ENCODE results near the gene RNF225. TPM values are rescaled to one million over a fixed set of nuclear protein-coding genes. Genes with fewer than 3 reads are reported as not detected.

Gene RNF225
- total and polyA plus RNA-seq, 2 of the 13 experiments (the other 11 are each of a cell fraction or from before 2014, with no cell fraction given), result not detected

DNA sequence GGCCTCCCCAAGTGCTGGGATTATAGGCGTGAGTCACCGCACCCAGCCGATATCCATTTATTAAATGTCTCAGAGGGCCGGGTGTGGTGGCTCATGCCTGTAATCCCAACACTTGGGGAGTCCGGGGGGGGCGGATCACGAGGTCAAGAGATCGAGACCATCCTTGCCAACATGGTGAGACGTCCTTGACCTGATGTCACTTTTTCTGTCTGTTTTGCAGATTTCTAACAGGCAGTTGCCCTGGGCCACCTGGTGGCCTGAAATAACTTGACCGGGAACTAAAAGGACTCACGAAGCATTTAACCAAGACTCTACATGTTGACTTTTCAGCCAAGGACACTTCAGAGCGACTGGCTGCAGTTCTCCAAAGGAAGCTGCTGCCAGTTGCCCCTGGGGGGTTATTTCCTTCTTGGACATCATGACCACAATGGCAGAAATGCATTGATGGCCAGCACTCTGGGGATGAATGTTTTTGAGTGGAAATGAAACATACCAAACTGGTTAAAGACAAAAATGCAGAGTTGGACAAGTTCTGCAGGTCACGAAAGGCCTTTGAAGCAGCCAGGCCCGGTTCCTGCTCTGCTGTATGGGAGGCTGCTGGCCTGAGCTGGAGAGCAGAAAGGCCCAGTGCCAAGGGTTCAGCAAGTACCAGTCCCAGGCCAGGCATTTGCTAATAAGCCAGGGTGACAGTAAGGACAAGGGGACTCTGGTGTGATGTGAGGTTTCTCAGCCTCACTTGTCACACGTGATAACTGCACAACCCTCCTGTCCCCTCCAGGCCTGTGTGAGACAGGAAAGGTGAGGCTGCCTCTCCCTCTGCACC, 22.9 kb upstream of the RNF225 start:
- DNase-seq (ENCODE audit: low spot score) (no peak), ATAC-seq (peak; percentile 54), FAIRE-seq (peak; percentile 63)
- H3K36me3 ChIP-seq (replicated peaks in 1 of 2; ENCODE audit: control insufficient read depth in 1 of 2, insufficient read depth in 2 of 2, low read length in 2 of 2), result no peaks in the 10 kb centered on the region
- no peak overlapping the region for H3K27ac ChIP-seq (ENCODE audit: extremely low read length, insufficient read depth, low read length)
- BruUV-seq (replicated peaks), result no TSS peak
- POLR2A ChIA-PET, result interaction anchor here (2.0 kb wide), 1 partner anchor 10 kb away, joined by 11 read pairs; the partner anchor contains the start of gene ZNF497
- H3K4me1 ChIP-seq (ENCODE audit: insufficient read depth, low read length), result peaks cover 9% of the 10 kb centered on the region
- intact Hi-C loops (cut with micrococcal nuclease; ENCODE audit: unreplicated experiment), result loop anchor here (2.0 kb wide), 1 partner anchor 46 kb away; the partner anchor contains the start of gene ZSCAN22
- H3K9ac ChIP-seq (ENCODE audit: insufficient read depth, low read depth, low read length), result no peak overlapping the region
- CTCF ChIA-PET (ENCODE audit: low intra/inter-chr PET ratio, low total read pairs), result interaction anchor here (2.3 kb wide), 1 partner anchor 43 kb away, joined by 11 read pairs; no protein-coding TSS in a partner anchor
- no peaks in the 10 kb centered on the region for H4K20me1 ChIP-seq (ENCODE audit: insufficient read depth, low read length)
- H3K79me2 ChIP-seq (ENCODE audit: insufficient read depth, low read length), result no peaks in the 10 kb centered on the region
- H2AFZ ChIP-seq (ENCODE audit: low read length), result no peak overlapping the region
- no peaks in the 10 kb centered on the region for H3K27me3 ChIP-seq (ENCODE audit: control insufficient read depth in 1 of 2, insufficient read depth in 2 of 2, low read length in 2 of 2)
- H3K9me3 ChIP-seq (ENCODE audit: low read length), result no peaks in the 10 kb centered on the region
- H3K4me2 ChIP-seq (ENCODE audit: low read depth, low read length), result peak overlapping the region; percentile 29; the same call in 1 of the 2 replicates
- H3K4me3 ChIP-seq (replicated peaks in 1 of 3; ENCODE audit: insufficient read depth in 1 of 3, low read depth in 2 of 3, low read length in 3 of 3), result no peak overlapping the region
- WGBS (ENCODE audit: low lambda C conversion rate), result 30% methylated on average over 14 of the region's 15 CpGs
- in situ Hi-C loops (cut with HindIII; ENCODE audit: extremely low pct_ligation_motif_present, low pct_unique_long_range_greater_than_20kb), result no loop called here
- TF ChIP-seq ZNF772 (CRISPR knock-in tag; IDR thresholded peaks at IDR 0.05) (no peak), NR2C2 (CRISPR knock-in tag; IDR thresholded peaks at IDR 0.05; ENCODE audit: borderline replicate concordance) (peak; percentile 20; the same call in 1 of the 2 replicates), ZNF264 (CRISPR knock-in tag; IDR thresholded peaks at IDR 0.05) (no peak), ZNF441 (CRISPR knock-in tag; IDR thresholded peaks at IDR 0.05; ENCODE audit: borderline replicate concordance) (no peak), ZSCAN29 (CRISPR knock-in tag; conservative IDR thresholded peaks at IDR 0.05) (no peak), RAD21 (CRISPR knock-in tag; IDR thresholded peaks at IDR 0.05) (0 out of 2 replicates have a peak, but pooled peaks have one; percentile 25), STAG1 (CRISPR knock-in tag; IDR thresholded peaks at IDR 0.05) (peak; percentile 59), NR2F6 (IDR thresholded peaks at IDR 0.05) (peak; percentile 75), NR2F6 (CRISPR knock-in tag; IDR thresholded peaks at IDR 0.05) (peak; percentile 86), HNF4A (CRISPR knock-in tag; IDR thresholded peaks at IDR 0.05) (peak; percentile 16; the same call in 1 of the 2 replicates), KLF11 (CRISPR knock-in tag; IDR thresholded peaks at IDR 0.05) (no peak)
- TF ChIP-seq, protein P1, sequence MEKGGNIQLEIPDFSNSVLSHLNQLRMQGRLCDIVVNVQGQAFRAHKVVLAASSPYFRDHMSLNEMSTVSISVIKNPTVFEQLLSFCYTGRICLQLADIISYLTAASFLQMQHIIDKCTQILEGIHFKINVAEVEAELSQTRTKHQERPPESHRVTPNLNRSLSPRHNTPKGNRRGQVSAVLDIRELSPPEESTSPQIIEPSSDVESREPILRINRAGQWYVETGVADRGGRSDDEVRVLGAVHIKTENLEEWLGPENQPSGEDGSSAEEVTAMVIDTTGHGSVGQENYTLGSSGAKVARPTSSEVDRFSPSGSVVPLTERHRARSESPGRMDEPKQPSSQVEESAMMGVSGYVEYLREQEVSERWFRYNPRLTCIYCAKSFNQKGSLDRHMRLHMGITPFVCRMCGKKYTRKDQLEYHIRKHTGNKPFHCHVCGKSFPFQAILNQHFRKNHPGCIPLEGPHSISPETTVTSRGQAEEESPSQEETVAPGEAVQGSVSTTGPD (CRISPR knock-in tag; IDR thresholded peaks at IDR 0.05), result peak; percentile 55; the same call in 1 of the 2 replicates
- TF ChIP-seq, protein P2, sequence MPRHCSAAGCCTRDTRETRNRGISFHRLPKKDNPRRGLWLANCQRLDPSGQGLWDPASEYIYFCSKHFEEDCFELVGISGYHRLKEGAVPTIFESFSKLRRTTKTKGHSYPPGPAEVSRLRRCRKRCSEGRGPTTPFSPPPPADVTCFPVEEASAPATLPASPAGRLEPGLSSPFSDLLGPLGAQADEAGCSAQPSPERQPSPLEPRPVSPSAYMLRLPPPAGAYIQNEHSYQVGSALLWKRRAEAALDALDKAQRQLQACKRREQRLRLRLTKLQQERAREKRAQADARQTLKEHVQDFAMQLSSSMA (CRISPR knock-in tag; IDR thresholded peaks at IDR 0.05), result no peak
- TF ChIP-seq, protein P3, sequence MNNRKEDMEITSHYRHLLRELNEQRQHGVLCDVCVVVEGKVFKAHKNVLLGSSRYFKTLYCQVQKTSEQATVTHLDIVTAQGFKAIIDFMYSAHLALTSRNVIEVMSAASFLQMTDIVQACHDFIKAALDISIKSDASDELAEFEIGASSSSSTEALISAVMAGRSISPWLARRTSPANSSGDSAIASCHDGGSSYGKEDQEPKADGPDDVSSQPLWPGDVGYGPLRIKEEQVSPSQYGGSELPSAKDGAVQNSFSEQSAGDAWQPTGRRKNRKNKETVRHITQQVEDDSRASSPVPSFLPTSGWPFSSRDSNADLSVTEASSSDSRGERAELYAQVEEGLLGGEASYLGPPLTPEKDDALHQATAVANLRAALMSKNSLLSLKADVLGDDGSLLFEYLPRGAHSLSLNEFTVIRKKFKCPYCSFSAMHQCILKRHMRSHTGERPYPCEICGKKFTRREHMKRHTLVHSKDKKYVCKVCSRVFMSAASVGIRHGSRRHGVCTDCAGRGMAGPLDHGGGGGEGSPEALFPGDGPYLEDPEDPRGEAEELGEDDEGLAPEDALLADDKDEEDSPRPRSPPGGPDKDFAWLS (CRISPR knock-in tag; IDR thresholded peaks at IDR 0.05; ENCODE audit: borderline replicate concordance), result no peak
- TF ChIP-seq, protein P4, sequence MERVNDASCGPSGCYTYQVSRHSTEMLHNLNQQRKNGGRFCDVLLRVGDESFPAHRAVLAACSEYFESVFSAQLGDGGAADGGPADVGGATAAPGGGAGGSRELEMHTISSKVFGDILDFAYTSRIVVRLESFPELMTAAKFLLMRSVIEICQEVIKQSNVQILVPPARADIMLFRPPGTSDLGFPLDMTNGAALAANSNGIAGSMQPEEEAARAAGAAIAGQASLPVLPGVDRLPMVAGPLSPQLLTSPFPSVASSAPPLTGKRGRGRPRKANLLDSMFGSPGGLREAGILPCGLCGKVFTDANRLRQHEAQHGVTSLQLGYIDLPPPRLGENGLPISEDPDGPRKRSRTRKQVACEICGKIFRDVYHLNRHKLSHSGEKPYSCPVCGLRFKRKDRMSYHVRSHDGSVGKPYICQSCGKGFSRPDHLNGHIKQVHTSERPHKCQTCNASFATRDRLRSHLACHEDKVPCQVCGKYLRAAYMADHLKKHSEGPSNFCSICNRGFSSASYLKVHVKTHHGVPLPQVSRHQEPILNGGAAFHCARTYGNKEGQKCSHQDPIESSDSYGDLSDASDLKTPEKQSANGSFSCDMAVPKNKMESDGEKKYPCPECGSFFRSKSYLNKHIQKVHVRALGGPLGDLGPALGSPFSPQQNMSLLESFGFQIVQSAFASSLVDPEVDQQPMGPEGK (CRISPR knock-in tag; IDR thresholded peaks at IDR 0.05), result peak; percentile 67
- TF ChIP-seq, protein P5, sequence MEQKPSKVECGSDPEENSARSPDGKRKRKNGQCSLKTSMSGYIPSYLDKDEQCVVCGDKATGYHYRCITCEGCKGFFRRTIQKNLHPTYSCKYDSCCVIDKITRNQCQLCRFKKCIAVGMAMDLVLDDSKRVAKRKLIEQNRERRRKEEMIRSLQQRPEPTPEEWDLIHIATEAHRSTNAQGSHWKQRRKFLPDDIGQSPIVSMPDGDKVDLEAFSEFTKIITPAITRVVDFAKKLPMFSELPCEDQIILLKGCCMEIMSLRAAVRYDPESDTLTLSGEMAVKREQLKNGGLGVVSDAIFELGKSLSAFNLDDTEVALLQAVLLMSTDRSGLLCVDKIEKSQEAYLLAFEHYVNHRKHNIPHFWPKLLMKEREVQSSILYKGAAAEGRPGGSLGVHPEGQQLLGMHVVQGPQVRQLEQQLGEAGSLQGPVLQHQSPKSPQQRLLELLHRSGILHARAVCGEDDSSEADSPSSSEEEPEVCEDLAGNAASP (CRISPR knock-in tag; IDR thresholded peaks at IDR 0.05; ENCODE audit: borderline replicate concordance), result peak; percentile 92; the same call in 1 of the 2 replicates
